C4-2B (cell line): Measurements from ENCODE around the gene IFNG-AS1.

Source experiments
- CTCF ChIP-seq: fragments of 450-650 bp; conservative IDR thresholded peaks from 2 replicates; pipeline ENCODE4 v1.5.1; 2017; ENCODE audit warnings: mild to moderate bottlenecking
- ZFX ChIP-seq: fragments of 450-650 bp; IDR thresholded peaks from 2 replicates; pipeline ENCODE4 v1.6.1; 2017

GRCh38 chr12:67988601-67989021, 636 bp upstream of the IFNG-AS1 start:
- TF ChIP-seq CTCF (no peak), ZFX (no peak)
